ENCODE measurements around the gene AGPAT3.

- TF ChIP-seq, protein P1, sequence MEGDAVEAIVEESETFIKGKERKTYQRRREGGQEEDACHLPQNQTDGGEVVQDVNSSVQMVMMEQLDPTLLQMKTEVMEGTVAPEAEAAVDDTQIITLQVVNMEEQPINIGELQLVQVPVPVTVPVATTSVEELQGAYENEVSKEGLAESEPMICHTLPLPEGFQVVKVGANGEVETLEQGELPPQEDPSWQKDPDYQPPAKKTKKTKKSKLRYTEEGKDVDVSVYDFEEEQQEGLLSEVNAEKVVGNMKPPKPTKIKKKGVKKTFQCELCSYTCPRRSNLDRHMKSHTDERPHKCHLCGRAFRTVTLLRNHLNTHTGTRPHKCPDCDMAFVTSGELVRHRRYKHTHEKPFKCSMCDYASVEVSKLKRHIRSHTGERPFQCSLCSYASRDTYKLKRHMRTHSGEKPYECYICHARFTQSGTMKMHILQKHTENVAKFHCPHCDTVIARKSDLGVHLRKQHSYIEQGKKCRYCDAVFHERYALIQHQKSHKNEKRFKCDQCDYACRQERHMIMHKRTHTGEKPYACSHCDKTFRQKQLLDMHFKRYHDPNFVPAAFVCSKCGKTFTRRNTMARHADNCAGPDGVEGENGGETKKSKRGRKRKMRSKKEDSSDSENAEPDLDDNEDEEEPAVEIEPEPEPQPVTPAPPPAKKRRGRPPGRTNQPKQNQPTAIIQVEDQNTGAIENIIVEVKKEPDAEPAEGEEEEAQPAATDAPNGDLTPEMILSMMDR (IDR thresholded peaks at IDR 0.05), result no peak
- no peak for TF ChIP-seq POLR2A (IDR thresholded peaks at IDR 0.05)
Measured at GRCh38 chr21:43961382-43961909, 96.4 kb downstream of the AGPAT3 start.
